Testis (tissue), 3 donors: ENCODE results near the gene DDX50. TPM values are rescaled to one million over a fixed set of nuclear protein-coding genes. Genes with fewer than 3 reads are reported as not detected.

Experiments
- DNase-seq: peaks from one replicate; pipeline ENCODE4 v3.0.0-alpha.2; 2019
- H3K27ac ChIP-seq, 2 donors: fragments of 200-600 bp; sonication (generic); one replicate each; pipeline ENCODE4 v1.5.1; 2019
- H3K27me3 ChIP-seq: fragments of 200-600 bp; sonication (generic); one replicate; pipeline ENCODE4 v1.5.1; 2019
- H3K36me3 ChIP-seq: fragments of 200-600 bp; sonication (generic); one replicate; pipeline ENCODE4 v1.5.1; 2017; ENCODE audit warnings: low read depth; ENCODE audit errors: missing control alignments
- H3K4me1 ChIP-seq: fragments of 200-600 bp; sonication (generic); one replicate; pipeline ENCODE4 v1.5.1; 2019
- H3K4me3 ChIP-seq, 2 donors: fragments of 200-600 bp; sonication (generic); one replicate each; pipeline ENCODE4 v1.5.1; 2017 to 2019
- H3K9me3 ChIP-seq: fragments of 200-600 bp; sonication (generic); one replicate; pipeline ENCODE4 v1.5.1; 2017
- POLR2A ChIP-seq: fragments of 450-650 bp; IDR thresholded peaks from one replicate; pipeline ENCODE4 v1.6.1; 2017; ENCODE audit warnings: antibody characterized with exemption, mild to moderate bottlenecking, moderate library complexity
- WGBS, 2 donors: methylation state at CpG; one replicate each; pipeline ENCODE4 v1.1.5; 2018; 5-methylcytosine and 5-hydroxymethylcytosine counted together
- intact Hi-C: fragments of 100-400 bp; cut with DNase I; formaldehyde crosslinking; loops from one replicate; pipeline ENCODE4 v1.15.1; 2023; ENCODE audit warnings: low total_unique reads
- polyA plus RNA-seq: library from polyadenylated mRNA; stranded (reverse); fragments of 350-450 nt; fragmentation: Illumina TruSeq; extraction: RNeasy Lipid Tissue Mini Kit (QIAGEN cat#74804); gene quantifications from one replicate; pipeline ENCODE4 v1.2.3, GENCODE V29; 2014; ENCODE audit warnings: low read depth, low replicate concordance; ENCODE audit not compliant: insufficient read depth
- total RNA-seq, 2 donors: library from RNA; depleted of rRNA; stranded (reverse); fragments of >200 nt; gene quantifications; one replicate each; pipeline ENCODE4 v1.2.3, GENCODE V29; 2016
- TF ChIP-seq, protein P1 (sequence below), 3 experiments: fragments of 450-650 bp in 2 of 3; fragments of 200-600 bp in 1 of 3; sonication (generic) in 1 of 3; IDR thresholded peaks; one replicate each; pipeline ENCODE4 v1.5.1; 2016 to 2019; ENCODE audit warnings: antibody characterized with exemption in 3 of 3, mild to moderate bottlenecking in 2 of 3, moderate library complexity in 1 of 3

The DDX50 gene
- total and polyA plus RNA-seq, 3 donors from 2014 or later: 43.5 to 51.1 (median 45.3) TPM

DNA sequence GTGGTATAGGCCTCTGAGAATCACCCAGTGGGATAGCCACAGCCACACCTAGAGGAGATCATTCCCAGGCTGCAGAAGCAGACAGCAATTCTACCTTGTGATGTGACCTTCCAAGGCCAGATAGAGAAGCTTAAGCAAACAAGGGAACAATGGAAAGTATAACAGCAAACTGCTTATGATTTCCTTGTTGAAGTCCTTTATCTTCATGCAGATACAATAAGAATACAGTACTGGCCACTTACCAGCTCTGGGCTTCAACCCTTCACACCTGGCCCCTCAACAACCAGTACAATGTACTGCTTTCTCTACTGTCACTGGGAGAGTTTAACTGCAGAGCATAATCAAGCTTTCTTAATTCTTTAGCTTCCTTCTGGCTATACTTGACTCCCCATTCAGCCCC, 22.6 kb upstream of the DDX50 start:
- Histone ChIP-seq H3K4me3 (no peak overlapping the region), H3K9me3 (no peaks in the 10 kb centered on the region), H3K27ac (no peak overlapping the region), H3K27me3 (no peaks in the 10 kb centered on the region), H3K4me1 (no peaks in the 10 kb centered on the region), H3K36me3 (no peaks in the 10 kb centered on the region)
- TF ChIP-seq, protein P1, sequence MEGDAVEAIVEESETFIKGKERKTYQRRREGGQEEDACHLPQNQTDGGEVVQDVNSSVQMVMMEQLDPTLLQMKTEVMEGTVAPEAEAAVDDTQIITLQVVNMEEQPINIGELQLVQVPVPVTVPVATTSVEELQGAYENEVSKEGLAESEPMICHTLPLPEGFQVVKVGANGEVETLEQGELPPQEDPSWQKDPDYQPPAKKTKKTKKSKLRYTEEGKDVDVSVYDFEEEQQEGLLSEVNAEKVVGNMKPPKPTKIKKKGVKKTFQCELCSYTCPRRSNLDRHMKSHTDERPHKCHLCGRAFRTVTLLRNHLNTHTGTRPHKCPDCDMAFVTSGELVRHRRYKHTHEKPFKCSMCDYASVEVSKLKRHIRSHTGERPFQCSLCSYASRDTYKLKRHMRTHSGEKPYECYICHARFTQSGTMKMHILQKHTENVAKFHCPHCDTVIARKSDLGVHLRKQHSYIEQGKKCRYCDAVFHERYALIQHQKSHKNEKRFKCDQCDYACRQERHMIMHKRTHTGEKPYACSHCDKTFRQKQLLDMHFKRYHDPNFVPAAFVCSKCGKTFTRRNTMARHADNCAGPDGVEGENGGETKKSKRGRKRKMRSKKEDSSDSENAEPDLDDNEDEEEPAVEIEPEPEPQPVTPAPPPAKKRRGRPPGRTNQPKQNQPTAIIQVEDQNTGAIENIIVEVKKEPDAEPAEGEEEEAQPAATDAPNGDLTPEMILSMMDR (IDR thresholded peaks at IDR 0.05): no peak
- no peak for TF ChIP-seq POLR2A
- intact Hi-C loops: no loop called here
- DNase-seq: no peak

DNA sequence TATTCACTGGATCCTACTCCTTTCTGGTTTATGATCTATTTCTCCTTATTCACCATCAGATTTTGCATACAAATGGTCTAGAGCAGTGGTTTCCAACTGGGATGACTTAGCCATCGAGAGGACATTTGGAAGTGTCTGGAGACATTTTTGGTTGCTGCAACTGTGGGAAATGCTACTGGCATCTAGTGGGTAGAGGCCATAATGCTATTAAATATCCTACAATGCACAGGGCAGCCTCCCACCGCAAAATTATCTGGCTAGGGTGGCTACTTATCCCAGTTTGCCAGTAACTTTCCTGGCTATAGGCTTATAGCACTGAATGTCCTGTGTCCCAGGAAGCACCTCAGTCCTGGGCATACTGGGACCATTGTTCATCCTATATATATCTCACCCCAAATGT, 21.5 kb upstream of the DDX50 start:
- TF ChIP-seq POLR2A: no peak
- TF ChIP-seq, protein P1 (IDR thresholded peaks at IDR 0.05): no peak
- H3K27ac ChIP-seq: no peak overlapping the region
- H3K4me3 ChIP-seq: no peak overlapping the region
- intact Hi-C loops: no loop called here
- DNase-seq: no peak
- WGBS, 2 donors: 89 to 98% methylated on average over 2 of the region's 2 CpGs
- no peaks in the 10 kb centered on the region for H3K4me1 ChIP-seq
- H3K36me3 ChIP-seq: no peaks in the 10 kb centered on the region
- no peaks in the 10 kb centered on the region for H3K27me3 ChIP-seq
- H3K9me3 ChIP-seq: no peaks in the 10 kb centered on the region

DNA sequence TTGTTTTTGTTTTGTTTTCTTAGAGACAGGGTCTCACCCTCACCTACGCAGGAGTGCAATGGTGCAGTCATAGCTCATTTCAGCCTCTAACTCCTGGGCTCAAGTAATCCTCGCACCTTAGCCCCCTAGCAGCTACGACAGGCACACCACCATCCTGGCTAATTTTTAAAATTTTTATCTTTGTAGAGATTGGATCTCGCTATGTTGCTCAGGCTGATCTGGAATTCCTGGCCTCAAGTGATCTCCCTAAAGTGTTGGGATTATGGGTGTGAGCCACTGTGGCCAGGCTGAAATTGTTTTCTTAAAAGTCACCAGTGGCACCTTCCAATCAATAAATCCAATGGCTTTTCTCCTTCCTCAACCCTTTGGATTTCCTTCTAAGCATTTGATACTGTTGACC, 20.9 kb upstream of the DDX50 start:
- no peaks in the 10 kb centered on the region for H3K9me3 ChIP-seq
- no peak overlapping the region for H3K27ac ChIP-seq
- DNase-seq: no peak
- TF ChIP-seq, protein P1 (IDR thresholded peaks at IDR 0.05): no peak
- no peak for TF ChIP-seq POLR2A
- H3K36me3 ChIP-seq: no peaks in the 10 kb centered on the region
- no peaks in the 10 kb centered on the region for H3K27me3 ChIP-seq
- 93 to 98% methylated on average over 4 of the region's 4 CpGs for WGBS, 2 donors
- H3K4me3 ChIP-seq: no peak overlapping the region
- intact Hi-C loops: no loop called here
- H3K4me1 ChIP-seq: no peaks in the 10 kb centered on the region

DNA sequence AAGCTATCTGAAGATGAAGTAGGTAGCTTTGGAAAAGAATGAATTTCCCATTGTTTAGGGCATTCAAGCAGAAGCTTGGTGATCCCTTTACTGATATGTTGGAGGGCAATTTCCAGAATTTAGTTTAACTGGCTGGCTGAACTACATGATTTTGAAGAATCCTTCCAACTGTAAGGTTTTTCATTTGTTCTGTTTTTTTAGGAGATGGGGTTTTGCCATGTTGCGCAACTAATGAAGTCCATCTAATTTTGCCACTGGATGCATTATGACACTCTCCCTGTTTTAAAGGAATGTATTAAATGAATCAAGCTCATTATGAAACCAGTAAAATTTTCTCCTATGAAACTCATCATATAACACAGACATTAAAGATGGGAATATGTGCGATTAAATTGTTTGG, 6.1 kb upstream of the DDX50 start:
- no peaks in the 10 kb centered on the region for H3K4me1 ChIP-seq
- H3K36me3 ChIP-seq: no peaks in the 10 kb centered on the region
- TF ChIP-seq, protein P1 (IDR thresholded peaks at IDR 0.05): no peak
- TF ChIP-seq POLR2A: no peak
- H3K27me3 ChIP-seq: no peaks in the 10 kb centered on the region
- intact Hi-C loops: no loop called here
- no peaks in the 10 kb centered on the region for H3K9me3 ChIP-seq
- 97 to 100% methylated on average over 2 of the region's 2 CpGs for whole genome bisulfite sequencing, 2 donors
- no peak overlapping the region for H3K4me3 ChIP-seq
- DNase-seq: no peak
- H3K27ac ChIP-seq: no peak overlapping the region

DNA sequence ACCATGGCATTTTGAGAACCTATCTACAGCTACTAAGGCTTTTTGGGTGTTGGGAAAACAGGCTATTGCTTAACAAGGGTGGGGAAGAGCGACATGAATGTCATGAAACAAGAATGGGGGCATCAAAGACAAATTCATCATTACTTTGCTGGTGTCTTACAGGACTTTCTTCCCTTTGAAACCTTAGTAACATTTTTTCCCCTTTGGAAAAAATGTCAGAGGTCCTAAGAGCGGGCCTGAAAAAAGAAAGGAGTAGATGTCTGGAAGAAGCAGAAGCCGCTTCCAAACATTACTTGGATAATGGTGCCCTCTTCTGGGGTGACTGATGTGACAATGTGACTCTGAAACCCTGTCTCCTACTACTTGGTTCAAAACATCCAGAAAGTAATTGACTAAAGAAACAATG, 3.8 kb upstream of the DDX50 start:
- Histone ChIP-seq H3K4me1 (peaks cover 3% of the 10 kb centered on the region), H3K4me3 (no peak overlapping the region), H3K27me3 (no peaks in the 10 kb centered on the region), H3K9me3 (no peaks in the 10 kb centered on the region), H3K27ac (no peak overlapping the region), H3K36me3 (no peaks in the 10 kb centered on the region)
- TF ChIP-seq, protein P1 (IDR thresholded peaks at IDR 0.05): peak in 2 of 3 experiments; percentile 13 to 54
- TF ChIP-seq POLR2A: no peak
- peak; percentile 72 for DNase-seq
- 46 to 48% methylated on average over 3 of the region's 3 CpGs for WGBS, 2 donors
- intact Hi-C loops: no loop called here
